HG02678 (cell line): ENCODE data around the gene PFN1.

Experiments used
- ATAC-seq: cut with Tn5 transposase; IDR thresholded peaks from one replicate; pipeline ENCODE4 v1.9.1; 2021; ENCODE audit warnings: mild to moderate bottlenecking, moderate library complexity; ENCODE audit not compliant: unreplicated experiment

Gene PFN1

DNA sequence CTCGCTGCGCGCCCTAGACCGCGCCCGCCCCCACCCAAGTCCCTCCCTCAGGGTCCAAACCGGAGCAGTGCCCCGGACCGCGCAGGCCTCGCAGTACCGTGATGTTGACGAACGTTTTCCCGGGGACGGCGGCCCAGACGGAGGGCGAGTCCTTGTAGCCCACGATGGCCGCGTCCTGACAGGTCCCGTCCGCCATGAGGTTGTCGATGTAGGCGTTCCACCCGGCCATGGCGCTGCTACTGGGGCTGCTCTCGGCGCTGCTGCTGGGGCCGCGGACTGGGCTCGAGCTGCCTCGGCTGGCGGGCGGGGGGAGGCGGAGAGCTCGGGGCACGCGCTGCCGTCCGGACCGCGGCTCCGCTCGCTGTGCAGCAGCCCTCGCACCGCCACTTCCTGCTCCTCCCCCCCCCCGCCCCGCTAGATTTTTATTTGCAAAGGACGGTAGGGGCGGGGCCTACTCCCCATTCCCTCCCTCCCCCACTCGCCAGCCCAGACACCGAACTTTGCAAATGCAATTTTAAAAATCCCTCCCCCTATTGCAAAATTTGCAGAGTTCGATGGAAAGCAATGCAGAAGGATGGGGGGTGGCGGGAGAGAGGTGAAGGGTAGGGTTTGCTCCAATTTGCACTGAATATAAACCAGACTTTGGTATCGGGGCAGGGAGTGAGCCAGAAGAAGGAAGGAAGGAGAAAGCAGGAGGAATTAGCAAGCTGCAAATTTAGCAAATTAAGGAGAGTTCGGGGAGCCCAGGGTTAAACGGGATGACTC lies at the start of gene PFN1:
TSS of gene PFN1 (minus strand) at position 365 of the 765 bp plus-strand sequence. CDS start at position 229, 136 bp downstream.
- ATAC-seq: peak; percentile 25

GRCh38 chr17:4997302-4998026 lies 49.1 kb upstream of the PFN1 start, which contains the start of the genes INCA1 and KIF1C:
Gene INCA1 (minus strand): TSS chr17:4997522. CDS start chr17:4994437, 3,085 bp downstream.
Gene KIF1C (plus strand): TSS chr17:4997950. CDS start chr17:5000247, 2,297 bp downstream.
- peak; percentile 90 for ATAC-seq

- ATAC-seq: no peak
Measured at GRCh38 chr17:4994081-4994595, 45.8 kb upstream of the PFN1 start.

GRCh38 chr17:4987767-4988567 lies 39.6 kb upstream of the PFN1 start:
- no peak for ATAC-seq

DNA sequence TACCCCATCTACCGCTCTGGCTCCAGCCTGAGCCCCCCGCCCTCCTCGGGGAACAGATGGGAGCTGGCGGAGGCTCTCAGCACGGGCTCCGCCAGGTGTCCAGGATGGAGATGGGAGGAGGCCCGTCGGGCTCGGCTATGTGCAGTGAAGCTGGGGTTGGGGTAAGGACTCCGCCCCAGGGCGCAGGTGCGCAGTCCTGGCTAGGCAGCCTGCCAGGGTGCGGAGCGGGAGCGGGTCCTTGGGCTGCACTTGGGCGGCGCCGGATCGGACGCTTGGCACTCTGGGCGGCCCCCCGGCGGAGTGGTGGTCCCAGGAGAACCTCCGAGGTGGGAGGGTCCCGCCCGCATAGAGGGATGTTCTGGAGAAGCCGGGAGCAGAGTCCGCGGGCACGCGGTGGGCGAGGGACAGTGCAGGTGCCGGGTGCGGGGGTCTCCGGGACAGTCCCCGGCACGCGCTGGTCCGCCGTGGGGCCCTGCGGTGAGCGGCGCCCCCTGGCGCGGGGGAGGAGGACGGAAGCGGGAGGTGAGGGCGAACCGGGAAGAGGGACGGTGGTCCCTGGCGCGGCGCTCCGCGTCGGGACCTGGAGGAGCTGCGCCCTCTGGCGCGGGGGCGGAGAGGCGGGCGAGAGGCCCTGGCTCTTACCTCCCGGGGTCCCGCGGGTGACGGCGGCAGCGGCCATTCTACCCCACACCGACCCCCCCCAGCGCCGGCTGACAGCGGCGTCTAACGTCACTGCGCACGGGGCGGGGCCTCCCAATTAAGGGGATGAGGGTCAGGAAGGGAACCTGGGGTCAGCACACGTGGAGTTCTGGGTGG lies 38.8 kb upstream of the PFN1 start, which contains the start of gene CAMTA2:
TSS of gene CAMTA2 (minus strand) at position 725 of the 816 bp plus-strand sequence. CDS start 1,453 bp downstream, outside the sequence.
- ATAC-seq: peak; percentile 74

GRCh38 chr17:4986403-4986802 lies 38.1 kb upstream of the PFN1 start:
- ATAC-seq: no peak

GRCh38 chr17:4982305-4982704 lies 34.0 kb upstream of the PFN1 start:
- ATAC-seq: no peak

GRCh38 chr17:4980644-4981216 lies 32.4 kb upstream of the PFN1 start:
- ATAC-seq: no peak

- ATAC-seq: no peak
Measured at GRCh38 chr17:4978726-4979125, 30.4 kb upstream of the PFN1 start.

- ATAC-seq: no peak
Measured at GRCh38 chr17:4974115-4974670, 25.9 kb upstream of the PFN1 start.

DNA sequence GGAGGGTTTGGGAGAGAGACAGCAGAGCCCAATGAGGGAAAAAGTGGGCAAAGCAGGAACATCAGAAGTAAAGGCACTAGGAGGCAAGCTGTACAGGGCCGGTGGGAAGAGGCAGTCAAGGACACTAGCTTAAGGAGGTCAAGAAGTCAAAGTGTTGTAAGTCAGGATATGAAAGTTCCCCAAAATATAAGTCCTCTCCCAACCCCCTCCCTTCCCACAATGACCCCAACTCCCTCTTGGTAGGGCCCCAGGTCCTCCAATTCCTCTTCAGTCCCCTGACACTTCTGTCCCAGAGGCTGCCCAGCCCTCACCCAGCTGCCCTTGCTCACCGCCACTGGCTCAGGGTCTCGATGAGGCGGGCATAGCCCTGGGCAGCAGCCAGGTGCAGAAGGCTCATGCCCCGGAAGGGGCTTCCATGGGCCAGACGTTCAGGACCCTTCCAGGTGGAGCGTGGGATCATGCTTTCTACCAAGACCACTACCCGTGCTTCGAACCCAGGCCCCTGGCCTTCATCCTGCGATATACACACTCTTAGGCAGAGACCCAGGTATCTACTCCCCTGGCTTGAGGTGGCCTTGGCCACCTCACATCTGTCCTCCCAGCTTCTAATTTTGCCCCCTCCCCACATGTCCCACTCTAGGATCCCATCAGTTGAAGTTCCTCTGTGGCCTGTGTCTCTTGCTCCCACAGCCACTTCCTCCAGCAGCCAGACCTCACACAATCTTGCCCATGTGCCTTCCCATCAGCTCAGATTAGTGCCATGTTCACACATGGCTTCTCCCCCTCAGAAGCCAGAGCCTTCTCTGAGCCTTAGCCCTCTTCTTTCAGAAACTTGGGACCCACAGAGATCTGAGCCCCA lies 25.2 kb upstream of the PFN1 start:
- no peak for ATAC-seq

DNA sequence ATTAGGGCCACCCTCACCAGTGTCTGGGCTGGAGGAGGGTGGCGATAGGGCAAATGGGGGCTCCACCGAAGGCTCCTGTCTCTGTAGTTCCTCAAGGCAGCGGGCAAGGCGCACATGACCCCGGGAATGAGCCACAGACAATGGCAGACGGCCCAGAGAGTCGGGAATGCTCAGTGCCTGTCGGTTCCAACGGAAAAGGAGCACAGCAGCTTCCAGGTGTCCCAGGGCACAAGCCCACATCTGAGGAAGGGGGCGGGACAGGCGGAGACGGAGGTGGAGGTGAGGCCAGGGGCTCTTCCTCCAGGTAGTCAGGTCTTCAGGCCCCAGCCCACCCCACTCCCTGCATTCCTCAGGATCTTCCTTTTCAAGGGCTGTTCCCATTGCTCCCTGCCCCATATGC lies 24.4 kb upstream of the PFN1 start:
- ATAC-seq: no peak

GRCh38 chr17:4972322-4972721 lies 24.0 kb upstream of the PFN1 start:
- ATAC-seq: no peak

GRCh38 chr17:4971826-4972225 lies 23.5 kb upstream of the PFN1 start:
- no peak for ATAC-seq

DNA sequence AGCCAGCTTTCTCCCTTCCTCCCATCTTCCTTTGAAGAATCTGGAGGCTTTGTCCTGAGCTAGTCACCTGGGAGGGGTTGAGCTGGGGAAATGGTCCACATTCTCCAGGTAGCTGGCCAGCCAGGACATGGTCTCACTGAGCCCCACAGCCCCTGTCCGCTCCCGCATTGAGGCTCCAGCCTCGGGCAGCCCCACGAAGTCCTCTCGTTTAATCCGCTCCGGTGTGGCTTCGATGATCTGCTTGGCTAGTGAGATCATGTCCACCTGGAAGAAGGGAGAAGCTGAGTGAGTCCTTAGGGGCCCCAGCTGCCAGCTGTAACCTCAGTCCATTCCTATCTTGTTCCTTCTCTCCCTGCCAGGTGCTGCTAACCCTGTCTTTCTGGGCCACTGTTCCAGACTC lies 21.9 kb upstream of the PFN1 start:
- ATAC-seq: no peak

DNA sequence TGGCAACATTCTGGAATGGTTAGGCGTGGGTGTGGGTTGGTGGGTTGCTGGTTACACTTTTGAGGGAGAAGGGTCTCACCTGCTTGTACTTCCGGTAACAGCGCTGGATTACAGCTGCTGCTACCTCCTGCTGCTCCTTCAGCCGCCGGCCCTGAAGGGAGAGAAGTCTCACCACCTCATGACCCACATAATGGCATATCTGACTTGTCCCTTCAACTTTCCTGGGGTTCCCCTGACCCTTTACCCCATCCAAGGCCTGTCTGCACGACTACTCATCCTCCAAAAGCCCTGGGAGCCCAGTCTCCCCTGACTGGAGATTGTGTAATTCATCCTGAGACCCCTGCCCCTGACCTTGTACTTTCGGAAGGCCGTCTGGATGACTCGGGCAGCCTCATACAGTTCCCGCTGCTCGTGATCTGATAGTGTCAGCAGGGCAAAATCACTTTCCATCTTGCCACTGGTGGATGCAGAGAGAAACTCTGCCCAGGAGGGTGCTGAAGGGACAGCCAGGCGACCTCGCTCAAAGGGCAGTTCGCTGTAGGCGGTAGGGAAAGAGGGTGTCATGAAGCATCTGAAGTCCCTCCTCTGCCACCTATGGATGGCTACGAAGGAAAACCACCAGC lies 21.3 kb upstream of the PFN1 start:
- no peak for ATAC-seq

DNA sequence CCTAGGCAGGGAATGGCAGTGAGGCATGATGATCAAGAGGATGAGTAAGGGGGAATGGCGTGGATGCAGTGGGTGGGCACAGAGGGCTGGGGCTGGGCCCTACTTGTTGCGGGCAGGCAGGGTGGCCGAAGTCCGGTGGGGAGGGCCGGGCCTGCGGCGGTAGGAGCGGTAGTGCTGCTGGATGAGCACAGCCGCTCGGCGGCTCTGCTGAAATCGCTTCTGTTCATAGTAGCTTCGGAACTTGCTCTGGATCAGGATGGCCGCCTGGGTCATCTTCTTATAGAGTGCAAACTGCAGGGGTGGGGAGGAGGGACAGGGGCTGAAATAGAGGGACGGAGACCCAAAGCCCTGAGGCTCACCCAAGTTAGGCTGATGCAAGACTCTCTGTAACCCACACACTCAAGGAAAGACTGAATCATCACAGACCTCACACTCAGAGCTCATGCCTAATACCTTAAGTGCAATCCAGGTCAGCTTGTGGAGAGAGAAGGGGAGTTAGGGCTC lies 20.8 kb upstream of the PFN1 start:
- ATAC-seq: no peak
